Umbilical cord (tissue), 2 donors: Measurements from ENCODE around the gene ARNT2. TPM values are rescaled to one million over a fixed set of nuclear protein-coding genes. Genes with fewer than 3 reads are reported as not detected.

Experiments
- DNase-seq: peaks from one replicate; pipeline ENCODE4 v3.0.0-alpha.2; 2015; ENCODE audit warnings: low spot score
- total RNA-seq: library from RNA; depleted of rRNA; stranded (reverse); fragments of >200 nt; gene quantifications from one replicate; pipeline ENCODE4 v1.2.3, GENCODE V29; 2014; ENCODE audit warnings: low replicate concordance; ENCODE audit not compliant: insufficient read depth

ARNT2 gene
- total RNA-seq, 1 donor from 2014 or later = 5.3 TPM

GRCh38 chr15:80466543-80466942, 62.4 kb downstream of the ARNT2 start:
- DNase-seq = no peak

- no peak for DNase-seq
Observed at GRCh38 chr15:80467311-80467714, 63.1 kb downstream of the ARNT2 start.

DNA sequence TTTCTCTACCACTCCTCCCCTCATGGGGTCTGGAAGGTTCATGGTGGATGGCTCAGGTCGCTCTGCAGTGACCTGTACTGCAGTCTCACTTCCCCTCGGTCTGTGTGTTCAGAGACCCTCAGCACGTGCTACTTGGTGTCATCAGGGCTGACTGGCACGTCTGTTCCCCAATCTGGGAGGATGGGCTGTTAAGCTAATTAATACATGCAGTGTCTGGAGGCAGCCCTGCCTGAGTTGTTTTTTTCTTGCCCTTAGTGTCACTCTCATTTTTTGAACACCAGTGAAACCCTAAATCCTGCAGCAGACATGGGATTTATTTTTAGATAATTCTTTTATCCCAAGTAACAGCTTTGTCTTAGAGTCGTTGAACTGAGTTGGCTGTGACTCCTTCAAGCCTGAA, 64.6 kb downstream of the ARNT2 start:
- DNase-seq = no peak

GRCh38 chr15:80471881-80472280, 67.7 kb downstream of the ARNT2 start:
- DNase-seq = no peak

DNA sequence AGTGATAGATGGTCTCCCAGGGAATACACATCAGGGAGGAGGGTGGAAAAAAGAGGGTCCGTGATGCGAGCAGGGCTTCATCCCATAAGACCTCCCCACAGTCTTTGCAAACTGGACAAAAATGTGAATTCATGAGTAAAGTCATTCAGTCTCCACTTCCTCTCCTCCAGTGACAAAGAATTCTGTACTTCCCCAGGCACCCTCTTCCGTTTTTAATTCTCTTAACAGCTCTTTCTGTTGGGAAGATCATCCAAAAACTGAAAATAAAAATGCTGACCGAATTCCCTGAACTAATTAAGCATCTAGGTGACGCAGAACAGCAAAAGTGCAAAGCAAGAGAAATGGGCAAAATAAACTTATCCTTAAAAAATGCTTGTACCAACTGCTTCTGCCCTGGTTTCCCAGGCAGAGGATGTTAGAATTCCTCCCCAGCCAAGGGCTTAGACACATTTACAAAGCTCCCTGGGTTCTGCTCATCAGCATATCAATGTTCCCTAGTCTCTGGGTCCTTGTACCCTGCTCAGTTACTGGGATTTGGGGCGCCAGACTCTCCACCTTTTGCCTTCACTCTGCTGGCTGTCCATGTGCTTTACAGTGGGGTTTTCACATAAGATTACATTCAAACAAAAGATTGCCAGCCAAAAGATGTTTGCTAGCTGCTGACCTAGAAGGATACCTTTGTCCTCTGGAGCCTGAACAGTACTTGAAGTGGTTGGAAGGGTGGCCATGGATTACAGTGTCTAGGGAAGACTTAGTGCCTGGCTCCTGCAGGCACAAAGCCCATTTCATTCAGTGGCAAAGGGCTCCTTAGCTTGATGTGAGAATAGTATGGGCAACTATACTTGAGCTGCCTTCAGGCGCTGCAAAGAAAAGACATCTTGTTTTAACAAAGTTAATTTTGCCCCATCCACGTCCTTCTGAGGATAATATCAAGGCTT, 69.4 kb downstream of the ARNT2 start:
- DNase-seq = no peak

GRCh38 chr15:80474224-80475215, 70.3 kb downstream of the ARNT2 start:
- DNase-seq = no peak

DNA sequence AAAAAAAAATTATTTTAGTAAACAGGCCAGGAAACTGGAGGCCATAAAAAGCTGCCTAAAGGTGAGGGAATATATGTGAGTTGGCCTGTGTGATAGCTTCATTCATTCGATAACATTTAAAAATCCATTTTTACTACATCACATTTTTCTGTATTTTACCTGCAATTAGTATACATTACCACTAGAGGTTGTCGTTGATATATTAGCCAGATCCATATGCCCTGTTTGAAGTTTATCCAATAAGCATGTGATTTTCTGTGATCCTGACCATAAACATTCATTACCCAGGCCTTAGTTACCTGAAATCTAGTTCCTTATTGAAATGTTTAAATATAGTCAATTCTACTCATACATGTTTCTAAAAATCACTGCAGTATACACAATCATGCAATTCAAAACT, 71.4 kb downstream of the ARNT2 start:
- no peak for DNase-seq

GRCh38 chr15:80476036-80476435, 71.9 kb downstream of the ARNT2 start:
- DNase-seq = no peak

GRCh38 chr15:80478075-80478474, 73.9 kb downstream of the ARNT2 start:
- DNase-seq = no peak

- DNase-seq = no peak
Observed at GRCh38 chr15:80479191-80479590, 75.0 kb downstream of the ARNT2 start.

DNA sequence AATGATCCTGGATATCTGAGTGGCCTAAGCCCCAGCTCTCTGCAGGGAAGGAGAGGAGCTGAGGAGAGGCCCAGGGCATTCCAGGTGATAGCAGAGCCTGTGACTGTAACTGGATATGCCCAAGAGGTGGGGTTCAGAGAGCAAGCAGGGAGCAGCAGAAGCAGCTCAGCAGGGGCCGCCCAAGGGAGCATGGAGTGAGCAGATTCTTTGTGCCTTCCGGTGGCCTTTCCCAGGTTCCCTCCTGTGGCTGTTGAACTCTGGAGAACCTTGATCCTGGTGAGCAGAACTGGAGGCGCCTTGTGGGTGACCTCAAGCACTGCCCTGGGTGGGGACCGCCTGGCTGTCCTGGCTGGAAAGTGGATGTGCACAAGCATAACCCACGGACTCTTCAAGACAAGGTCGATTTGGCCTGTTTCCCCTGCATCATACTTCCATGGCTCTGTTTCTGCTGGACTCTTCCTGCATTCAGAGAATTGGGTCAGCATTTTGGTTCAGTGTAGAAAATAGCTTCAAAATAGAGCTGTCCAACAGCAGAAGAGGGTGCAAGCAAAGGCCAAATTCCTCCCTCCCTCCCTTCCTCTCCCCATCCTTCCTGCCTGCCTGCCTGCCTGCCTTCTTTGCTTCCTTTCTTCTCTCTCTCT, 76.1 kb downstream of the ARNT2 start:
- no peak for DNase-seq

GRCh38 chr15:80480909-80481308, 76.7 kb downstream of the ARNT2 start:
- DNase-seq = peak; percentile 91

GRCh38 chr15:80482696-80483095, 78.5 kb downstream of the ARNT2 start:
- no peak for DNase-seq

- no peak for DNase-seq
Observed at GRCh38 chr15:80483725-80484161, 79.6 kb downstream of the ARNT2 start.

DNA sequence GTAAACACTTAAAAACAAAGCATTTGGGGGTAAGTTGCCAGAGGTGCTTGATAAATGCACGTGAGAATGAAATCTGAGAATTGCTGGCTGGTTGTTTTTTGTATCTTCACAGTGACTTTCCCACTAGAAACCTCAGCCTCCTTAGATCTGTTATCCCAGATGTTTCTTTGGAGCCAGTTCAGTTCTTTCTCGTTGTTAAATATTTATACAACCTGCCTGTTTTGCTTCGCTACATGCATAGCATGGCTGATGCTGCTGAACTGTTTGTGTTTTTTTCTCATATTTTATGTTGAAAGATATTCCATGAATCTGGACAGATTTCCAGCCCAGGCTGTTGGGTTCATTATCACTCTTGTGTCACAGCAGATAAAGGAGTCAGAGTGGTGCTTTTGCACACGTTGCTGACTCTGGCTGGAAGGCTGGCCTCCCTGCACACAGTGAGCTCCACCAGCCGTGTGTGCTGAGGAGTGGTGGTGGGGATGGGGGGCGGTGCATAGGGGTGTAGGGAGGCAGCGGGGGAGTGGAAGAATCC, 80.2 kb downstream of the ARNT2 start:
- DNase-seq = peak; percentile 28

DNA sequence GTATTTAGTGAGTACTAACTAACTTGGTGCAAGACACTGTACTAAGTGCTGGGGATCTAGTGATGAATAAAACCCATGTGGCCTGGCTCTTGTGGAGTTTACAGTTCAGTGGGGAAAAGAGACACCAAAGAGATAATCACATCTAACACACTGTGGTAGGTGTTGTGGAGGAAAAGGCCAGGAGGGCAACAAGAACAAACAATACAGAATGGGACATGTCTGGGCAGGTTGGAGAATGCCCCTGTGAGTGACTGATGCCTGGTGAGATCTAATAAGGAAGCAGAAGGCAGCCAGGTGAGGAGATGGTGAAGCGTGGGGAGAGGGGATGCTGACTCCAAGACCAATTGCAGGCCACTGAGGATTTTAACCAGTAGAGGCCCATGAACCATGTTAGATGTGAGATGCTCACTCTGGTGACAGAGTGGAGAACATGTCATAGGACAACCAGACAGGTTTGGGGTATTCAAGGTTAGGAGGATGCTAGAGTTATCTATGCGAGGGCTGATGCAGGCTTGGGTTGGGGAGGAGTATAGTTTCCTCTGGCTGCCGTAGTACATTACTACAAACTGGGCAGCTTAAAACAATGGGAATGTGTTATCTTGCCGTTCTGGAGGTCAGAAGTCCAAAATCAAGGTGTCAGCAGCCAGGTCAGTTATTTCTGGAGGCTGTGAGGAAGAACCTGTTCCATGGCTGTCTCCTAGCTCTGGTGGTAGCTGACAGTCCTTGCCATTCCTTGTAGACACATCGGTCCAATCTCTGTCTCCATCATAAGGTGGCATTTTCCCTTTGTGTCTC, 81.4 kb downstream of the ARNT2 start:
- DNase-seq = no peak

GRCh38 chr15:80487839-80488390, 83.7 kb downstream of the ARNT2 start:
- no peak for DNase-seq

GRCh38 chr15:80489030-80489594, 84.9 kb downstream of the ARNT2 start:
- peak; percentile 68 for DNase-seq

DNA sequence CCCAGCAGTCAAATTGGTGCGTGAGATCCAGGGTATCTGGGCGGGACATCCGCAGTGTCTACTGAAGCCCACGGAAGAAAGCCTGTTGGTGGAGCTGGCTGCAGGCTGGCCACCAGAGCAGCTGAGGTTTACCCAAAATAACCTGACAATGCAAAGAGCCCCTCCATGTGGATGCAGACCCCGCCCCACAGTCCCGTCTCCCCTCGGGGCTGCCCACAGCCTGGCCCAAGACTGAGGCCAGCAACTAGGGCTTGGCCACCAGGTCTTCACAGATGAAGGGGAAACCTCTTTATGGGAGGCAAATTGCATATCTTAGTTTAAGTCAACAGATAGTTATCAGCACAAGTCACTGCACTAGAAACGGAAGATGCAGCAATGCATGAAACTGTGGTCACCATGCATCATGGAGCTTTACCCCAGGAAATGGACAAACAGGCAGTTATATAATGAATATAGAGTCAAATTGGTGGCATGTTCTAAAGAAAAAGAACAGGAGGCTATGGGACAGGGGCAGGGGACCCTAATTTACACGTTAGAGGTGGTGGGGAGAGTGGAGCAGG, 86.3 kb downstream of the ARNT2 start:
- DNase-seq = no peak
